AG10803 (cell line): ENCODE data around the gene PPP1R12A.
A peak's percentile ranks its signal among the peaks of the same experiment; 100 is the strongest.

ENCODE experiments used
- DNase-seq: peaks from one replicate; pipeline ENCODE4 v3.0.0; 2010; ENCODE audit warnings: low read depth
- H3K4me3 ChIP-seq: 2 replicates; pipeline ENCODE4 v1.5.1; 2011; ENCODE audit warnings: mild to moderate bottlenecking, low read length, control low read depth
- TF ChIP-seq, protein P1 (sequence below): conservative IDR thresholded peaks from 2 replicates; pipeline ENCODE4 v1.5.1; 2011; ENCODE audit warnings: mild to moderate bottlenecking, low read length, control low read depth, inconsistent platforms

PPP1R12A gene

DNA sequence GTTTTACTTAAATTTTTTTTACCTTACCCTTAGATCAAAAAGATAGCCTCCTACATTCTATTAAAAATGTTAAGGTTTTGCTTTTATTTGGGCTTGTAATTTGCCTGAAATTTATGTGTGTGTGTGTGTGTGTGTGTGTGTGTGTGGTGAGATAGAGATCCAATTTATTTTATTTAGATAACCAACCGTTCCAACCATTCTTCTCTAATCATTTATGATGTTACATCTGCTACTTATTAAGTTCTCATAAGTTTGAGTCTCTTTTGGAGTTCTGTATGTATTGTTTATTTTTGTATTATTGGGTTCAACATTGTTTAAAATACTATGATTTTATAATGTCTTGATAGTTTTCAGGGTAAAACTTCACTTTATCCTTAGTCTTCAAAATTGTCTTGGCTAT is 173.6 kb downstream of the PPP1R12A start:
- TF ChIP-seq, protein P1, sequence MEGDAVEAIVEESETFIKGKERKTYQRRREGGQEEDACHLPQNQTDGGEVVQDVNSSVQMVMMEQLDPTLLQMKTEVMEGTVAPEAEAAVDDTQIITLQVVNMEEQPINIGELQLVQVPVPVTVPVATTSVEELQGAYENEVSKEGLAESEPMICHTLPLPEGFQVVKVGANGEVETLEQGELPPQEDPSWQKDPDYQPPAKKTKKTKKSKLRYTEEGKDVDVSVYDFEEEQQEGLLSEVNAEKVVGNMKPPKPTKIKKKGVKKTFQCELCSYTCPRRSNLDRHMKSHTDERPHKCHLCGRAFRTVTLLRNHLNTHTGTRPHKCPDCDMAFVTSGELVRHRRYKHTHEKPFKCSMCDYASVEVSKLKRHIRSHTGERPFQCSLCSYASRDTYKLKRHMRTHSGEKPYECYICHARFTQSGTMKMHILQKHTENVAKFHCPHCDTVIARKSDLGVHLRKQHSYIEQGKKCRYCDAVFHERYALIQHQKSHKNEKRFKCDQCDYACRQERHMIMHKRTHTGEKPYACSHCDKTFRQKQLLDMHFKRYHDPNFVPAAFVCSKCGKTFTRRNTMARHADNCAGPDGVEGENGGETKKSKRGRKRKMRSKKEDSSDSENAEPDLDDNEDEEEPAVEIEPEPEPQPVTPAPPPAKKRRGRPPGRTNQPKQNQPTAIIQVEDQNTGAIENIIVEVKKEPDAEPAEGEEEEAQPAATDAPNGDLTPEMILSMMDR = no peak
- DNase-seq = no peak
- H3K4me3 ChIP-seq = no peak overlapping the region

- H3K4me3 ChIP-seq = no peak overlapping the region
- TF ChIP-seq, protein P1 = no peak
- DNase-seq = no peak
Observed at GRCh38 chr12:79747274-79747673, 187.6 kb downstream of the PPP1R12A start.

- DNase-seq = peak; percentile 59
- no peak overlapping the region for H3K4me3 ChIP-seq
- TF ChIP-seq, protein P1 = peak; percentile 68
Observed at GRCh38 chr12:79737875-79738718, 196.8 kb downstream of the PPP1R12A start.

- DNase-seq = no peak
- H3K4me3 ChIP-seq = no peak overlapping the region
- TF ChIP-seq, protein P1 = no peak
Observed at GRCh38 chr12:79732638-79733037, 202.3 kb downstream of the PPP1R12A start.

DNA sequence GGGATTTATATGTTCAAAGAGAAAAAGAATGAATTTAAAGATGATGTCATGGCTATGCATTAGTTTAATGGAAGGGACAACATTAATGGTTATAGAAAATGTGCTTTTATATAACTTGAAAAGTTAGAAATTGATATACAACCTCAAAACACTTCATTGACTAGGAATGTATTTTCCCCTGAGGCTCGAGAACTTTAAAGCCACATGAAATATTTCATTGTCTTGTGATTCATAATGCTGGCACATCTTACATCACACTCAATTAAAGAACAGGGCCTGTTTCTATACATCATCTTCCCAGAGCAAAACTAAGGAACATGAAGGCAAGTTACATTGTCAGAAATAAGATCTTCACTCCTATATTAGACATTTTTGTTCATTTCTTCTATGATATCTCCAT is 208.9 kb downstream of the PPP1R12A start:
- peak; percentile 72 for DNase-seq
- TF ChIP-seq, protein P1 = no peak
- H3K4me3 ChIP-seq = no peak overlapping the region
